K562 (cell line): Measurements from ENCODE around the gene SSU72. TPM values are rescaled to one million over a fixed set of nuclear protein-coding genes. Genes with fewer than 3 reads are reported as not detected.

Experiments used
- CCNT2 ChIP-seq: IDR thresholded peaks from 2 replicates; pipeline ENCODE4 v1.6.1; 2011; ENCODE audit warnings: borderline replicate concordance, low read depth, mild to moderate bottlenecking, moderate library complexity, mixed read lengths, low read length; ENCODE audit not compliant: insufficient read length; ENCODE audit errors: extremely low read depth
- CSDE1 ChIP-seq, 2 experiments: fragments of 450-650 bp; IDR thresholded peaks; 2 replicates each; pipeline ENCODE4 v1.6.1; 2016; ENCODE audit warnings: mild to moderate bottlenecking in 1 of 2
- ESRRA ChIP-seq: fragments of 450-650 bp; IDR thresholded peaks from 2 replicates; pipeline ENCODE4 v1.6.1; 2014; ENCODE audit warnings: low read depth, mild to moderate bottlenecking, moderate library complexity, borderline replicate concordance
- RBM22 ChIP-seq: fragments of 200-400 bp; formaldehyde crosslinking; IDR thresholded peaks from 2 replicates; pipeline ENCODE4 v1.6.1; 2018; ENCODE audit warnings: low read length, low read depth; ENCODE audit not compliant: poor library complexity, severe bottlenecking
- ZBTB33 ChIP-seq: sonication (generic); formaldehyde crosslinking; IDR thresholded peaks from 2 replicates; pipeline ENCODE4 v1.8.1; 2023; ENCODE audit warnings: mild to moderate bottlenecking, missing genetic modification reagents
- ZNF589 ChIP-seq: fragments of 200-800 bp; sonication (Bioruptor generic); IDR thresholded peaks from 2 replicates; pipeline ENCODE4 v1.6.1; 2016; ENCODE audit warnings: low read depth, missing genetic modification characterization, missing compliant biosample characterization
- polyA plus RNA-seq, 8 experiments: library from polyadenylated mRNA; depleted of rRNA in 4 of 8; stranded (reverse) in 5 of 8; unstranded in 3 of 8; fragments of >200 nt; fragmentation: Nextera tagmentation in 2 of 8; fragmentation: Illumina TruSeq in 1 of 8; extraction: Ambion mirVana in 2 of 8; extraction: Trizol in 1 of 8; gene quantifications; 2 replicates each; pipeline versions ENCODE4 v1.2.1 to v1.2.3, GENCODE V29; 2011 to 2014; ENCODE audit warnings: inconsistent platforms in 1 of 8, missing spikeins in 1 of 8
- total RNA-seq, 7 experiments: library from RNA; depleted of rRNA in 6 of 7; stranded (reverse); fragments of >200 nt in 6 of 7; fragmentation: Illumina TruSeq in 2 of 7; extraction: Trizol in 2 of 7; gene quantifications; 2 replicates each; pipeline versions ENCODE4 v1.2.1 to v1.2.3, GENCODE V29; 2011 to 2021; ENCODE audit warnings: low replicate concordance in 1 of 7
- TF ChIP-seq, protein P1 (sequence below), 2 experiments: fragments of 450-650 bp in 1 of 2; sonication (generic) in 1 of 2; formaldehyde crosslinking; conservative IDR thresholded peaks; 2 replicates each; pipeline versions ENCODE4 v1.4.0 to v1.8.1; 2020 to 2022; ENCODE audit warnings: mild to moderate bottlenecking in 1 of 2, missing genetic modification reagents in 1 of 2

SSU72 gene
- total and polyA plus RNA-seq, 9 of the 15 experiments (the other 6 are each of a cell fraction or from before 2014, with no cell fraction given): 70.8 to 201 (median 94.6) TPM

GRCh38 chr1:1551524-1552262, 23.0 kb downstream of the SSU72 start (continued):
- peak; percentile 52 for TF ChIP-seq RBM22
- no peak for TF ChIP-seq CCNT2
- TF ChIP-seq, protein P1, sequence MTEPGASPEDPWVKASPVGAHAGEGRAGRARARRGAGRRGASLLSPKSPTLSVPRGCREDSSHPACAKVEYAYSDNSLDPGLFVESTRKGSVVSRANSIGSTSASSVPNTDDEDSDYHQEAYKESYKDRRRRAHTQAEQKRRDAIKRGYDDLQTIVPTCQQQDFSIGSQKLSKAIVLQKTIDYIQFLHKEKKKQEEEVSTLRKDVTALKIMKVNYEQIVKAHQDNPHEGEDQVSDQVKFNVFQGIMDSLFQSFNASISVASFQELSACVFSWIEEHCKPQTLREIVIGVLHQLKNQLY (CRISPR knock-in tag; conservative IDR thresholded peaks at IDR 0.05): no peak
- TF ChIP-seq ESRRA: no peak
- peak; percentile 87 for TF ChIP-seq ZBTB33
- TF ChIP-seq CSDE1 (IDR thresholded peaks at IDR 0.05): no peak
- TF ChIP-seq ZNF589 (CRISPR knock-in tag): no peak
